H9 (cell line): ENCODE results near the gene ISG20. TPM values are rescaled to one million over a fixed set of nuclear protein-coding genes. Genes with fewer than 3 reads are reported as not detected.

ENCODE experiments used
- DNase-seq: peaks from one replicate; pipeline ENCODE4 v3.0.0-alpha.2; 2017
- H2AFZ ChIP-seq: one replicate; pipeline ENCODE4 v1.6.1; 2013; ENCODE audit warnings: mild to moderate bottlenecking, low read length, control low read depth, moderate library complexity
- H2AK5ac ChIP-seq: 2 replicates; pipeline ENCODE4 v1.6.1; 2013; ENCODE audit warnings: low read length, control low read depth, mixed read lengths; ENCODE audit not compliant: insufficient read length
- H2BK120ac ChIP-seq: one replicate; pipeline ENCODE4 v1.6.1; 2013; ENCODE audit warnings: low read depth, mild to moderate bottlenecking, low read length, control low read depth, inconsistent platforms; ENCODE audit not compliant: poor library complexity, severe bottlenecking
- H2BK12ac ChIP-seq: 2 replicates; pipeline ENCODE4 v1.6.1; 2013; ENCODE audit warnings: low read length, control low read depth, mixed read lengths, low read depth; ENCODE audit not compliant: insufficient read length
- H2BK15ac ChIP-seq: 2 replicates; pipeline ENCODE4 v1.6.1; 2013; ENCODE audit warnings: low read depth, low read length, control low read depth
- H2BK20ac ChIP-seq: one replicate; pipeline ENCODE4 v1.6.1; 2013; ENCODE audit warnings: low read depth, mild to moderate bottlenecking, low read length, control low read depth, inconsistent platforms; ENCODE audit not compliant: poor library complexity, severe bottlenecking
- H2BK5ac ChIP-seq: 2 replicates; pipeline ENCODE4 v1.6.1; 2013; ENCODE audit warnings: low read length, control low read depth, mixed read lengths; ENCODE audit not compliant: insufficient read length
- H3K14ac ChIP-seq: 2 replicates; pipeline ENCODE4 v1.6.1; 2013; ENCODE audit warnings: low read length, control low read depth; ENCODE audit not compliant: insufficient read depth
- H3K18ac ChIP-seq: 2 replicates; pipeline ENCODE4 v1.6.1; 2013; ENCODE audit warnings: low read depth, mild to moderate bottlenecking, mixed read lengths, low read length, control low read depth; ENCODE audit not compliant: insufficient read length
- H3K23ac ChIP-seq: 2 replicates; pipeline ENCODE4 v1.6.1; 2013; ENCODE audit warnings: low read length, control low read depth, mixed read lengths, low read depth; ENCODE audit not compliant: insufficient read length
- H3K23me2 ChIP-seq: 2 replicates; pipeline ENCODE4 v1.6.1; 2013; ENCODE audit warnings: low read depth, mild to moderate bottlenecking, mixed read lengths, low read length, control low read depth; ENCODE audit not compliant: insufficient read length, poor library complexity, severe bottlenecking
- H3K27ac ChIP-seq: 2 replicates; pipeline ENCODE4 v1.5.1; 2013; ENCODE audit warnings: low read length, control low read depth, mixed read lengths, low read depth; ENCODE audit not compliant: insufficient read length
- H3K27me3 ChIP-seq: 2 replicates; pipeline ENCODE4 v1.6.1; 2013; ENCODE audit warnings: low read length, control low read depth, inconsistent platforms; ENCODE audit not compliant: insufficient read depth
- H3K4ac ChIP-seq: 2 replicates; pipeline ENCODE4 v1.6.1; 2013; ENCODE audit warnings: low read depth, mild to moderate bottlenecking, control low read depth, inconsistent platforms, low read length, moderate library complexity
- H3K4me1 ChIP-seq: 2 replicates; pipeline ENCODE4 v1.6.1; 2013; ENCODE audit warnings: low read length, control low read depth, inconsistent platforms; ENCODE audit not compliant: insufficient read depth
- H3K4me2 ChIP-seq: 2 replicates; pipeline ENCODE4 v1.6.1; 2013; ENCODE audit warnings: low read length, control low read depth, mixed read lengths; ENCODE audit not compliant: insufficient read length, insufficient read depth
- H3K56ac ChIP-seq: 2 replicates; pipeline ENCODE4 v1.6.1; 2013; ENCODE audit warnings: low read depth, mild to moderate bottlenecking, mixed read lengths, low read length, control low read depth; ENCODE audit not compliant: insufficient read length
- H3K79me1 ChIP-seq: 2 replicates; pipeline ENCODE4 v1.6.1; 2013; ENCODE audit warnings: low read depth, mild to moderate bottlenecking, moderate library complexity, low read length, control low read depth, inconsistent platforms; ENCODE audit not compliant: insufficient read depth, poor library complexity, severe bottlenecking
- H3K79me2 ChIP-seq: 2 replicates; pipeline ENCODE4 v1.6.1; 2013; ENCODE audit warnings: low read length, control low read depth, inconsistent platforms; ENCODE audit not compliant: insufficient read depth
- H3K9ac ChIP-seq: 2 replicates; pipeline ENCODE4 v1.6.1; 2013; ENCODE audit warnings: low read length, control low read depth, mixed read lengths; ENCODE audit not compliant: insufficient read length; ENCODE audit errors: extremely low read depth
- H3K9me3 ChIP-seq: one replicate; pipeline ENCODE4 v1.6.1; 2013; ENCODE audit warnings: low read depth, low read length, inconsistent platforms; ENCODE audit not compliant: control insufficient read depth
- H3T11ph ChIP-seq: one replicate; pipeline ENCODE4 v1.6.1; 2013; ENCODE audit warnings: mild to moderate bottlenecking, low read length, control low read depth, inconsistent platforms
- H4K20me1 ChIP-seq: one replicate; pipeline ENCODE4 v1.6.1; 2013; ENCODE audit not compliant: control insufficient read depth, insufficient read length, insufficient read depth
- H4K5ac ChIP-seq: 2 replicates; pipeline ENCODE4 v1.6.1; 2013; ENCODE audit warnings: low read depth, mild to moderate bottlenecking, mixed read lengths, low read length, control low read depth; ENCODE audit not compliant: insufficient read length
- H4K8ac ChIP-seq: replicated peaks from 2 replicates; pipeline ENCODE4 v1.6.1; 2013; ENCODE audit warnings: low read length, control low read depth, mixed read lengths, low read depth; ENCODE audit not compliant: insufficient read length
- H4K91ac ChIP-seq: 2 replicates; pipeline ENCODE4 v1.6.1; 2013; ENCODE audit warnings: low read depth, mild to moderate bottlenecking, moderate library complexity, mixed read lengths, low read length, control low read depth; ENCODE audit not compliant: insufficient read length
- H3K27ac Mint-ChIP-seq, 3 experiments: 2 replicates in 2 of 3; 3 replicates in 1 of 3; pipeline ENCODE4 v1.8.0; 2020 to 2021; ENCODE audit warnings: mixed read lengths in 3 of 3, mild to moderate bottlenecking in 1 of 3, moderate library complexity in 1 of 3
- H3K27me3 Mint-ChIP-seq: 2 replicates; pipeline ENCODE4 v1.8.0; 2021; ENCODE audit warnings: low read depth, mild to moderate bottlenecking, moderate library complexity, mixed read lengths
- H3K36me3 Mint-ChIP-seq, 3 experiments: 2 replicates in 2 of 3; 3 replicates in 1 of 3; pipeline ENCODE4 v1.8.0; 2020 to 2021; ENCODE audit warnings: low read depth in 3 of 3, mixed read lengths in 3 of 3; ENCODE audit not compliant: insufficient read depth in 1 of 3
- H3K4me1 Mint-ChIP-seq, 2 experiments: 2 replicates each; pipeline ENCODE4 v1.8.0; 2020; ENCODE audit warnings: mixed read lengths in 2 of 2
- H3K4me3 Mint-ChIP-seq, 2 experiments: 2 replicates in 1 of 2; 3 replicates in 1 of 2; pipeline ENCODE4 v1.8.0; 2020 to 2021; ENCODE audit warnings: mild to moderate bottlenecking in 2 of 2, mixed read lengths in 2 of 2, moderate library complexity in 1 of 2
- H3K9me3 Mint-ChIP-seq, 2 experiments: 2 replicates in 1 of 2; 3 replicates in 1 of 2; pipeline ENCODE4 v1.8.0; 2020; ENCODE audit warnings: mild to moderate bottlenecking in 2 of 2, mixed read lengths in 2 of 2, moderate library complexity in 1 of 2
- CTCF ChIP-seq: fragments of 200-600 bp; sonication (generic); conservative IDR thresholded peaks from 3 replicates; pipeline ENCODE4 v1.8.0; 2021; ENCODE audit warnings: antibody characterized with exemption, mild to moderate bottlenecking
- WGBS: extraction: QIAGEN DNeasy Blood & Tissue Kit; methylation state at CpG from one replicate; pipeline ENCODE4 v1.1.7; 2013; ENCODE audit warnings: missing lambda C conversion rate, low lambda C conversion rate, mixed read lengths; ENCODE audit not compliant: insufficient read length; ENCODE audit errors: extremely low coverage; 5-methylcytosine and 5-hydroxymethylcytosine counted together
- total RNA-seq: library from RNA; stranded (reverse); gene quantifications from 2 replicates; pipeline ENCODE4 v1.2.1, GENCODE V29; 2021

Gene ISG20
- total RNA-seq, 1 experiment from 2014 or later, result 7.4 TPM

GRCh38 chr15:88704791-88705768 lies 66.3 kb downstream of the ISG20 start:
- no peak overlapping the region for H3T11ph ChIP-seq
- no peak overlapping the region for H3K56ac ChIP-seq
- H2BK5ac ChIP-seq, result no peak overlapping the region
- peaks cover 3% of the 10 kb centered on the region; the same call in 1 of the 2 replicates for H3K27me3 ChIP-seq
- H2AFZ ChIP-seq, result no peak overlapping the region
- peak; percentile 62 for DNase-seq
- peaks cover 8 to 9% of the 10 kb centered on the region in 2 experiments for H3K4me1 Mint-ChIP-seq
- H3K18ac ChIP-seq, result no peak overlapping the region
- H4K8ac ChIP-seq, result no peak overlapping the region
- WGBS, result no CpG with 5 or more reads among the region's 60 CpGs
- H2BK15ac ChIP-seq, result no peak overlapping the region
- H3K36me3 Mint-ChIP-seq, result no peaks in the 10 kb centered on the region
- peak overlapping the region; percentile 42 for H3K14ac ChIP-seq
- H3K27ac Mint-ChIP-seq, result no peak overlapping the region
- H3K9me3 Mint-ChIP-seq, result no peaks in the 10 kb centered on the region
- H3K9me3 ChIP-seq, result no peaks in the 10 kb centered on the region
- no peak for TF ChIP-seq CTCF
- no peaks in the 10 kb centered on the region for H3K4me1 ChIP-seq
- no peak overlapping the region for H4K91ac ChIP-seq
- peak overlapping the region; percentile 60 to 81 for H3K4me3 Mint-ChIP-seq
- no peaks in the 10 kb centered on the region for H3K79me1 ChIP-seq
- H4K20me1 ChIP-seq, result no peaks in the 10 kb centered on the region
- peak overlapping the region; percentile 32 for H3K4me2 ChIP-seq
- H3K27ac ChIP-seq, result no peak overlapping the region
- no peaks in the 10 kb centered on the region for H3K79me2 ChIP-seq
- no peak overlapping the region for H2AK5ac ChIP-seq
- no peak overlapping the region for H2BK20ac ChIP-seq
- H3K27me3 Mint-ChIP-seq, result peaks cover 74% of the 10 kb centered on the region
- no peak overlapping the region for H2BK120ac ChIP-seq
- no peak overlapping the region for H2BK12ac ChIP-seq
- peaks cover 5% of the 10 kb centered on the region for H3K23me2 ChIP-seq
- no peak overlapping the region for H3K9ac ChIP-seq
- no peak overlapping the region for H4K5ac ChIP-seq
- H3K4ac ChIP-seq, result no peak overlapping the region
- no peak overlapping the region for H3K23ac ChIP-seq
